DND-41 (cell line): ENCODE measurements around the gene SIT1.

ENCODE experiments used
- ATAC-seq: fragments of 200-7000 bp; cut with Tn5 transposase; 3 replicates; pipeline ENCODE4 v1.9.1; 2021; ENCODE audit warnings: low read depth; ENCODE audit not compliant: insufficient read depth
- DNase-seq: peaks from one replicate; pipeline ENCODE4 v3.0.0-alpha.2; 2020
- H2AFZ ChIP-seq: 2 replicates; pipeline ENCODE4 v1.6.0; 2012; ENCODE audit warnings: low read depth, low read length
- H3K27ac ChIP-seq: 2 replicates; pipeline ENCODE4 v1.5.1; 2012; ENCODE audit warnings: low read length, inconsistent platforms
- H3K27me3 ChIP-seq: fragments of 200-600 bp; sonication (generic); 2 replicates; pipeline ENCODE4 v1.6.0; 2012; ENCODE audit warnings: low read length, mild to moderate bottlenecking, inconsistent platforms; ENCODE audit not compliant: insufficient read depth, poor library complexity
- H3K36me3 ChIP-seq: 2 replicates; pipeline ENCODE4 v1.5.1; 2012; ENCODE audit warnings: low read length, inconsistent platforms; ENCODE audit not compliant: insufficient read depth
- H3K4me1 ChIP-seq: 2 replicates; pipeline ENCODE4 v1.5.1; 2012; ENCODE audit warnings: mild to moderate bottlenecking, low read length; ENCODE audit not compliant: insufficient read depth
- H3K4me2 ChIP-seq: 2 replicates; pipeline ENCODE4 v1.6.0; 2012; ENCODE audit warnings: mild to moderate bottlenecking, moderate library complexity, low read length, inconsistent platforms; ENCODE audit not compliant: insufficient read depth
- H3K4me3 ChIP-seq, 2 experiments: fragments of 200-600 bp in 1 of 2; shearing (Covaris generic) in 1 of 2; 2 replicates each; pipeline ENCODE4 v1.5.1; 2012 to 2016; ENCODE audit warnings: inconsistent platforms in 2 of 2, low read length in 2 of 2, mild to moderate bottlenecking in 2 of 2, low read depth in 1 of 2, moderate library complexity in 1 of 2
- H3K79me2 ChIP-seq: 2 replicates; pipeline ENCODE4 v1.6.0; 2012; ENCODE audit warnings: low read length, inconsistent platforms; ENCODE audit not compliant: insufficient read depth
- H3K9ac ChIP-seq: 2 replicates; pipeline ENCODE4 v1.6.0; 2012; ENCODE audit warnings: low read depth, mild to moderate bottlenecking, inconsistent platforms, low read length, moderate library complexity
- H3K9me3 ChIP-seq: 2 replicates; pipeline ENCODE4 v1.5.1; 2012; ENCODE audit warnings: low read length, moderate library complexity, mild to moderate bottlenecking, inconsistent platforms; ENCODE audit not compliant: insufficient read depth, severe bottlenecking
- H4K20me1 ChIP-seq: 2 replicates; pipeline ENCODE4 v1.6.0; 2012; ENCODE audit warnings: low read length; ENCODE audit not compliant: insufficient read depth
- EZH2 ChIP-seq: IDR thresholded peaks from 3 replicates; pipeline ENCODE4 v1.6.1; 2012; ENCODE audit warnings: borderline replicate concordance, low read depth, mild to moderate bottlenecking, moderate library complexity, low read length, inconsistent platforms; ENCODE audit not compliant: severe bottlenecking
- TF ChIP-seq, protein P1 (sequence below): IDR thresholded peaks from 2 replicates; pipeline ENCODE4 v1.5.1; 2012; ENCODE audit warnings: borderline replicate concordance, low read length, moderate library complexity, mild to moderate bottlenecking; ENCODE audit not compliant: poor library complexity, severe bottlenecking; ENCODE audit errors: extremely low read depth

SIT1 gene

DNA sequence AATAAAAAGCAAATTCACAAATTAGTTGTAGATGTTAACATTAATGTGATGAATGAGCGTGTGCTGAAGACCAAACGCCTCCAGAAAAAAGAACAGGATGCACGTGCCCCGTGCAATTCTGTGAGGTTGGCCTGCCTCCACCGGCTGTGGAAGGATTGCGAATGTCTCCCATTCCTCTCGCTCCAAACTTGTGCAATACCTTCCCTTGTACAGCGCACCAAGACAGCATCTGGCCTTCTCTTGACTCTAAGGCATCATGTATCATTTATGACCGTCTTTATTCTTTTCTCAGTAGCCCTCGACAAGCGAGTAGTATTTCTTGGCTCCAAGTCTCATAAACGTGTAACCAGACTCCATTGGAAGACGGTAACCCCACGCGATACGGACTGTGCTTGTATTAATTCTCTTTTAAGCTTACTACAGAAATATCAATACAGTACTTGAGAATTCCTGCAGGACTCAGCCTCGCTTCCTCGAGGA lies 47.2 kb downstream of the SIT1 start:
- Histone ChIP-seq H3K79me2 (peaks cover 49% of the 10 kb centered on the region), H3K27me3 (no peaks in the 10 kb centered on the region), H3K36me3 (peaks cover 20% of the 10 kb centered on the region), H3K9ac (peak overlapping the region; percentile 65), H3K4me1 (peaks cover 49% of the 10 kb centered on the region), H3K9me3 (no peaks in the 10 kb centered on the region), H3K27ac (peak overlapping the region; percentile 83), H2AFZ (peak overlapping the region; percentile 88), H3K4me2 (peak overlapping the region; percentile 91), H3K4me3 (peak overlapping the region; percentile 19 to 62; a peak in 3 of 4 replicates), H4K20me1 (peaks cover 16% of the 10 kb centered on the region)
- no peak for TF ChIP-seq EZH2
- TF ChIP-seq, protein P1, sequence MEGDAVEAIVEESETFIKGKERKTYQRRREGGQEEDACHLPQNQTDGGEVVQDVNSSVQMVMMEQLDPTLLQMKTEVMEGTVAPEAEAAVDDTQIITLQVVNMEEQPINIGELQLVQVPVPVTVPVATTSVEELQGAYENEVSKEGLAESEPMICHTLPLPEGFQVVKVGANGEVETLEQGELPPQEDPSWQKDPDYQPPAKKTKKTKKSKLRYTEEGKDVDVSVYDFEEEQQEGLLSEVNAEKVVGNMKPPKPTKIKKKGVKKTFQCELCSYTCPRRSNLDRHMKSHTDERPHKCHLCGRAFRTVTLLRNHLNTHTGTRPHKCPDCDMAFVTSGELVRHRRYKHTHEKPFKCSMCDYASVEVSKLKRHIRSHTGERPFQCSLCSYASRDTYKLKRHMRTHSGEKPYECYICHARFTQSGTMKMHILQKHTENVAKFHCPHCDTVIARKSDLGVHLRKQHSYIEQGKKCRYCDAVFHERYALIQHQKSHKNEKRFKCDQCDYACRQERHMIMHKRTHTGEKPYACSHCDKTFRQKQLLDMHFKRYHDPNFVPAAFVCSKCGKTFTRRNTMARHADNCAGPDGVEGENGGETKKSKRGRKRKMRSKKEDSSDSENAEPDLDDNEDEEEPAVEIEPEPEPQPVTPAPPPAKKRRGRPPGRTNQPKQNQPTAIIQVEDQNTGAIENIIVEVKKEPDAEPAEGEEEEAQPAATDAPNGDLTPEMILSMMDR: no peak
- ATAC-seq (no peak), DNase-seq (peak; percentile 54)

- Histone ChIP-seq H3K4me2 (no peak overlapping the region), H4K20me1 (no peaks in the 10 kb centered on the region), H3K9ac (no peak overlapping the region), H3K79me2 (peaks cover 14% of the 10 kb centered on the region; the same call in 1 of the 2 replicates), H3K27ac (no peak overlapping the region), H3K9me3 (no peaks in the 10 kb centered on the region), H2AFZ (no peak overlapping the region), H3K27me3 (no peaks in the 10 kb centered on the region), H3K4me3 (no peak overlapping the region), H3K36me3 (no peaks in the 10 kb centered on the region), H3K4me1 (peaks cover 25% of the 10 kb centered on the region)
- TF ChIP-seq, protein P1: peak; percentile 4
- TF ChIP-seq EZH2: no peak
- ATAC-seq: no peak
- peak; percentile 7 for DNase-seq
Observed at GRCh38 chr9:35599763-35600604, 50.7 kb downstream of the SIT1 start.
